ENCODE data around the gene DDX52.

- no peak for TF ChIP-seq CTCF (IDR thresholded peaks at IDR 0.05; ENCODE audit: low read depth, low read length, poor library complexity, severe bottlenecking)
- TF ChIP-seq EZH2phosphoT487 (IDR thresholded peaks at IDR 0.05; ENCODE audit: borderline replicate concordance, low read length) = no peak
Observed at GRCh38 chr17:37689317-37689716, 46.1 kb upstream of the DDX52 start.
